Measurements from ENCODE around the gene LOXL1.

LOXL1 gene

DNA sequence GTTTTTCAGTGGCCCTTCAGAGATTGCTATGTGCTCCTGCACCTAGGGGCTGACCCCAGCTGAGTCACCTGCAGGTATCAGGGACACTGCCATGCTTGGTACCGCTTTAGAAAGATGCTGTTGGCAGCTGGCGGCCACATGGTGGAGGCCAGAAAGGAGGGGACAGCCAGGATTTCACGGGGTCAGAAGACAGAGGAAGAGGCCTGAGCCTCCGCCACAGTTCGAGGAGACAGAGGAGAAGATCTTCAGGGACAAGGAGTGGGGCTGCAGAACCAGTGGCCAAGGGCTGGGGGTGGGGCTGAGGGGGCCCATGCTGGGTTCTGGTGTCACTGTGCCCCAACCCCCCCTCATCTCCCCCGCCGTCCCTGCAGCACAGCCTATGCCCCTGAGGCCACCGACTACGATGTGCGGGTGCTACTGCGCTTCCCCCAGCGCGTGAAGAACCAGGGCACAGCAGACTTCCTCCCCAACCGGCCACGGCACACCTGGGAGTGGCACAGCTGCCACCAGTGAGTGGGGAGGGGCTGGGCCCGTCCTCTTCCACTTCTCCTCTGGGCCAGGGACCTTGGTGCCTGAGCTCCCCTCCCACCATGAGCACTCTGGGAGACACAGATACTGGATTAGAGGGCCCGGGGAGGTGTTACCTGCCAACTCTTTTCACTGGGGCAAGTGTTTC lies 19.9 kb downstream of the LOXL1 start:
- H3K4me1 ChIP-seq (ENCODE audit: control insufficient read depth, low read depth, low read length), result peaks cover 7% of the 10 kb centered on the region
- H3K9ac ChIP-seq (ENCODE audit: low read length), result no peak overlapping the region
- no peaks in the 10 kb centered on the region for H3K9me3 ChIP-seq (ENCODE audit: control insufficient read depth, low read depth, low read length)
- no peaks in the 10 kb centered on the region for H3K27me3 ChIP-seq (ENCODE audit: control insufficient read depth, insufficient read depth, low read length)
- no peak overlapping the region for H3K27ac ChIP-seq (ENCODE audit: low read length)
- H3K4me3 ChIP-seq (ENCODE audit: low read length), result no peak overlapping the region
- H3K36me3 ChIP-seq (ENCODE audit: control insufficient read depth, low read depth, low read length), result no peaks in the 10 kb centered on the region

DNA sequence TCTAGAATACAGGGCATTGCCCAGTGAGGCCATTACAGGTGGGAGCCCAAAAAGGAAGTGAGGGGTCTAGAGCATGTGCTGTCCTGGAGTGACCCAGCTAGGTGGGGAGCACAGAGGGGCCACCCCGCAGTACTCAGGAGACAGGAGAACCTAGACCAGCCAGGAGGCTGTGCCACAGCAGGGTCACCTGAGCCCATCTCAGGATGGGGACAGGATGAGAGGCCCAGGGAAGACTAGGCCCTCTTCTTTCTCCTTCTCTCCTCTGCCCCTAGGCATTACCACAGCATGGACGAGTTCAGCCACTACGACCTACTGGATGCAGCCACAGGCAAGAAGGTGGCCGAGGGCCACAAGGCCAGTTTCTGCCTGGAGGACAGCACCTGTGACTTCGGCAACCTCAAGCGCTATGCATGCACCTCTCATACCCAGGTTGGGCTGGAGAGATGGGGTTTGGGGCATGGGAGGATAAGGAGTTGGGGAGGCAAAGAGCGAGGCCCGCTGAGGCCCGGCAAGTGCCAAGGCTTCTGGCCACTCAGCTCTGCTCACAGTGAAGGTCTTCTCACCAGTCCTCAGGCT lies 20.6 kb downstream of the LOXL1 start:
- Histone ChIP-seq H3K27me3 (ENCODE audit: control insufficient read depth, insufficient read depth, low read length) (no peaks in the 10 kb centered on the region), H3K4me3 (ENCODE audit: low read length) (no peak overlapping the region), H3K4me1 (ENCODE audit: control insufficient read depth, low read depth, low read length) (peaks cover 14% of the 10 kb centered on the region), H3K9me3 (ENCODE audit: control insufficient read depth, low read depth, low read length) (no peaks in the 10 kb centered on the region), H3K36me3 (ENCODE audit: control insufficient read depth, low read depth, low read length) (no peaks in the 10 kb centered on the region), H3K27ac (ENCODE audit: low read length) (no peak overlapping the region), H3K9ac (ENCODE audit: low read length) (no peak overlapping the region)

DNA sequence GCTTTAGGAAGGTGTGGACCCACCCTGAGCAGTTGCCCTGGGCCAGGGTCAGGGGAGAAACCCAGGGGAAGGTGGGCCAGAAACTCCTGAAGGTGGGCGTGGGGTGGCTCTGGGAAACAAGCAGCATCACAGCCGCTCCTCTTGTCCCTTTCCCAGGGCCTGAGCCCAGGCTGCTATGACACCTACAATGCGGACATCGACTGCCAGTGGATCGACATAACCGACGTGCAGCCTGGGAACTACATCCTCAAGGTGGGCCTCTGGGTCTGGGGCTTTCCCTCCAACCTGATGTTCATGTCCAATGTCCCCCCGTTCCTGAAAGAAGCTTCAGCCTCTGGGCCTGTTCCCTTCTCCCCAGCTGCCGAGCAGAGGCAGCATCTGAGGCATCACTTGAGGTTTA lies 21.4 kb downstream of the LOXL1 start:
- Histone ChIP-seq H3K4me1 (ENCODE audit: control insufficient read depth, low read depth, low read length) (peaks cover 17% of the 10 kb centered on the region), H3K36me3 (ENCODE audit: control insufficient read depth, low read depth, low read length) (no peaks in the 10 kb centered on the region), H3K27ac (ENCODE audit: low read length) (no peak overlapping the region)

GRCh38 chr15:73948396-73948795 lies 22.1 kb downstream of the LOXL1 start:
- H3K27me3 ChIP-seq (ENCODE audit: control insufficient read depth, insufficient read depth, low read length), result no peaks in the 10 kb centered on the region
- H3K4me3 ChIP-seq (ENCODE audit: low read length), result no peak overlapping the region
- no peaks in the 10 kb centered on the region for H3K36me3 ChIP-seq (ENCODE audit: control insufficient read depth, low read depth, low read length)
- peaks cover 17% of the 10 kb centered on the region for H3K4me1 ChIP-seq (ENCODE audit: control insufficient read depth, low read depth, low read length)
- H3K9ac ChIP-seq (ENCODE audit: low read length), result no peak overlapping the region
- no peaks in the 10 kb centered on the region for H3K9me3 ChIP-seq (ENCODE audit: control insufficient read depth, low read depth, low read length)
- no peak overlapping the region for H3K27ac ChIP-seq (ENCODE audit: low read length)

More for the DNA sequence above, 21.4 kb downstream of the LOXL1 start:
- no peaks in the 10 kb centered on the region for H3K27me3 ChIP-seq (ENCODE audit: control insufficient read depth, insufficient read depth, low read length)
- no peak overlapping the region for H3K4me3 ChIP-seq (ENCODE audit: low read length)
- no peak overlapping the region for H3K9ac ChIP-seq (ENCODE audit: low read length)
- no peaks in the 10 kb centered on the region for H3K9me3 ChIP-seq (ENCODE audit: control insufficient read depth, low read depth, low read length)

- H3K4me1 ChIP-seq (ENCODE audit: control insufficient read depth, low read depth, low read length), result peaks cover 17% of the 10 kb centered on the region
- no peak overlapping the region for H3K27ac ChIP-seq (ENCODE audit: low read length)
- no peaks in the 10 kb centered on the region for H3K27me3 ChIP-seq (ENCODE audit: control insufficient read depth, insufficient read depth, low read length)
- no peak overlapping the region for H3K4me3 ChIP-seq (ENCODE audit: low read length)
- no peak overlapping the region for H3K9ac ChIP-seq (ENCODE audit: low read length)
- no peaks in the 10 kb centered on the region for H3K9me3 ChIP-seq (ENCODE audit: control insufficient read depth, low read depth, low read length)
- no peaks in the 10 kb centered on the region for H3K36me3 ChIP-seq (ENCODE audit: control insufficient read depth, low read depth, low read length)
Observed at GRCh38 chr15:73948982-73949381, 22.7 kb downstream of the LOXL1 start.

DNA sequence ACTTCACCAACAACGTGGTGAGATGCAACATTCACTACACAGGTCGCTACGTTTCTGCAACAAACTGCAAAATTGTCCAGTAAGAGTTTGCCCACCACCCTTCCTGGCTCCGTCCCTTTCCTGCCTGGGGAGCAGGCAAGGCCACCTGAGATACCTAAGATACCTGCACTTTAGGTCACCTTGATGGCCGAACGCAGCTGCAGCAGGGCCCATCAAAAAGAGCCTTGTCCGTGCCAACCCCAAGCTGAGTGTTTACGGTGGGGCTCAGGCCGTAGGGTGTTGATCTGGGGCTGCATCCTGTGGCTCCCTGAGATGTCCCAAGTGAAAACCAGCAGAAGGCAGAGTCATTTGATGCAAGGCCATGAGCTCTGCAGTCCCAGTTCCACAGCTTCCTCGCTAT lies 23.2 kb downstream of the LOXL1 start:
- Histone ChIP-seq H3K27ac (ENCODE audit: low read length) (no peak overlapping the region), H3K27me3 (ENCODE audit: control insufficient read depth, insufficient read depth, low read length) (no peaks in the 10 kb centered on the region), H3K36me3 (ENCODE audit: control insufficient read depth, low read depth, low read length) (no peaks in the 10 kb centered on the region), H3K9ac (ENCODE audit: low read length) (no peak overlapping the region), H3K4me3 (ENCODE audit: low read length) (no peak overlapping the region), H3K4me1 (ENCODE audit: control insufficient read depth, low read depth, low read length) (peaks cover 17% of the 10 kb centered on the region), H3K9me3 (ENCODE audit: control insufficient read depth, low read depth, low read length) (no peaks in the 10 kb centered on the region)

DNA sequence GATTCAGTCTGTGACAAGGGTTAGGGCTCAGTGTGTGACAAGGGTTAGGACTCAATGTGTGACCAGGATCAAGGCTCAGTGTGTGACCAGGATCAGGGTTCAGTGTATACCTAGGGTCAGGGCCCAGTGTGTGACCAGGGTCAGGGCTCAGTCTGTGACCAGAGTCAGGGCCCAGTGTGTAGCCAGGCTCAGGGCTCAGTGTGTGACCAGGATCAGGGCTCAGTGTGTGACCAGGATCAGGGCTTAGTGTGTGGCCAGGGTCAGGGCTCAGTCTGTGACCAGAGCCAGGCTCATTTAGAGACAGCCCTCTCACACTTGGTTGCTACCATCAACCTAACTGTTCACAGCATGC lies 24.2 kb downstream of the LOXL1 start:
- Histone ChIP-seq H3K4me3 (ENCODE audit: low read length) (no peak overlapping the region), H3K9me3 (ENCODE audit: control insufficient read depth, low read depth, low read length) (no peaks in the 10 kb centered on the region), H3K4me1 (ENCODE audit: control insufficient read depth, low read depth, low read length) (peaks cover 17% of the 10 kb centered on the region), H3K9ac (ENCODE audit: low read length) (no peak overlapping the region), H3K36me3 (ENCODE audit: control insufficient read depth, low read depth, low read length) (no peaks in the 10 kb centered on the region), H3K27ac (ENCODE audit: low read length) (no peak overlapping the region), H3K27me3 (ENCODE audit: control insufficient read depth, insufficient read depth, low read length) (no peaks in the 10 kb centered on the region)

DNA sequence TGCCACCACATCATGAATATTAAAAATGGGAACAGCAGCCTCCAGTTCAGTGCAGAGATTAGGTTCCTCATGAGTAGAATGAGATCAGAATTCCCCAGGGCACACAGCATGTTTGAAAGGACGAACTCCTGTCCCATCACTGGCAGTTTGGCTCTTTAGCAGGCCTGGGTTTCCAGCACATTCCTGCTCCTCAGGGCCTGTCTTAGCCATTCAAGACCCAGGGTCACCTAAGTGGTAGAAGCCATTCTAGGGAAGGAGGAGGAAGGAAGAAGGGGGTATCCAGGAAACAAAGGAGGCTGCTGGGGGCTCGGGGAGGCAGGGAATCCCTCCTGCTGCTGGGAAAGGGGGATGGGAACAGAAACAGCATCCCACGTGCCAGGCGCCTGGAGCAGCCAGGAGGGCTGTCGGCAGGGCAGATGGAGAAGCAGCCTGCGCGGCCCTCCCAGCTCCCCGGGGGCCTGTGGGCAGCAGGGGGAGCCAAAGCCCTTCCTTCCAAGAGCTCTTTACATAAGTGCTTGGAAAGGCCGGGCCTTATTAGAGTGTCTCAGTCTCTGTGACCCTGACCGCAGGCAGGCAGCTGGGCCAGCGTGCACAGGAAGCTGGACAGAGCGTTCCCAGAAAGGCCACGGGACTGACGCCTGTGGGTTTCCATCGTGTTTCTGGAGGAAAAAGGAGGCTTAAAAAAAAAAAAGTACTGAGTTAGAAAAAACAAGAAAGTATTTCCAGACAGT lies 24.7 kb downstream of the LOXL1 start:
- Histone ChIP-seq H3K27ac (ENCODE audit: low read length) (no peak overlapping the region), H3K9ac (ENCODE audit: low read length) (no peak overlapping the region), H3K4me1 (ENCODE audit: control insufficient read depth, low read depth, low read length) (peaks cover 17% of the 10 kb centered on the region), H3K27me3 (ENCODE audit: control insufficient read depth, insufficient read depth, low read length) (no peaks in the 10 kb centered on the region), H3K4me3 (ENCODE audit: low read length) (no peak overlapping the region), H3K36me3 (ENCODE audit: control insufficient read depth, low read depth, low read length) (no peaks in the 10 kb centered on the region), H3K9me3 (ENCODE audit: control insufficient read depth, low read depth, low read length) (no peaks in the 10 kb centered on the region)

- no peak overlapping the region for H3K27ac ChIP-seq (ENCODE audit: low read length)
- H3K9me3 ChIP-seq (ENCODE audit: control insufficient read depth, low read depth, low read length), result no peaks in the 10 kb centered on the region
- H3K36me3 ChIP-seq (ENCODE audit: control insufficient read depth, low read depth, low read length), result no peaks in the 10 kb centered on the region
- H3K4me3 ChIP-seq (ENCODE audit: low read length), result no peak overlapping the region
- peaks cover 17% of the 10 kb centered on the region for H3K4me1 ChIP-seq (ENCODE audit: control insufficient read depth, low read depth, low read length)
- H3K27me3 ChIP-seq (ENCODE audit: control insufficient read depth, insufficient read depth, low read length), result no peaks in the 10 kb centered on the region
- no peak overlapping the region for H3K9ac ChIP-seq (ENCODE audit: low read length)
Observed at GRCh38 chr15:73951601-73952000, 25.3 kb downstream of the LOXL1 start.

- Histone ChIP-seq H3K27ac (ENCODE audit: low read length) (no peak overlapping the region), H3K27me3 (ENCODE audit: control insufficient read depth, insufficient read depth, low read length) (no peaks in the 10 kb centered on the region), H3K36me3 (ENCODE audit: control insufficient read depth, low read depth, low read length) (no peaks in the 10 kb centered on the region), H3K9me3 (ENCODE audit: control insufficient read depth, low read depth, low read length) (no peaks in the 10 kb centered on the region), H3K4me1 (ENCODE audit: control insufficient read depth, low read depth, low read length) (peaks cover 17% of the 10 kb centered on the region), H3K4me3 (ENCODE audit: low read length) (no peak overlapping the region), H3K9ac (ENCODE audit: low read length) (no peak overlapping the region)
Observed at GRCh38 chr15:73952171-73952912, 26.1 kb downstream of the LOXL1 start.

- no peak overlapping the region for H3K9ac ChIP-seq (ENCODE audit: low read length)
- H3K9me3 ChIP-seq (ENCODE audit: control insufficient read depth, low read depth, low read length), result no peaks in the 10 kb centered on the region
- H3K4me3 ChIP-seq (ENCODE audit: low read length), result no peak overlapping the region
- H3K27ac ChIP-seq (ENCODE audit: low read length), result no peak overlapping the region
- no peaks in the 10 kb centered on the region for H3K27me3 ChIP-seq (ENCODE audit: control insufficient read depth, insufficient read depth, low read length)
- H3K4me1 ChIP-seq (ENCODE audit: control insufficient read depth, low read depth, low read length), result peaks cover 17% of the 10 kb centered on the region
- H3K36me3 ChIP-seq (ENCODE audit: control insufficient read depth, low read depth, low read length), result no peaks in the 10 kb centered on the region
Observed at GRCh38 chr15:73952913-73953750, 26.9 kb downstream of the LOXL1 start.
